ENCODE results near the gene PDE3B. TPM values are rescaled to one million over a fixed set of nuclear protein-coding genes. Genes with fewer than 3 reads are reported as not detected.

Gene PDE3B
- total and polyA plus RNA-seq, 9 of the 15 experiments (the other 6 are each of a cell fraction or from before 2014, with no cell fraction given): 2.3 to 22.5 (median 12.2) TPM

GRCh38 chr11:14656536-14657457 is 13.2 kb downstream of the PDE3B start (continued):
- TF ChIP-seq ZNF318 (IDR thresholded peaks at IDR 0.05; ENCODE audit: borderline replicate concordance in 1 of 2, low read depth in 1 of 2): no peak
- no peak for TF ChIP-seq SPI1 (IDR thresholded peaks at IDR 0.05; ENCODE audit: borderline replicate concordance, low read depth, low read length)
- peak; percentile 92 for TF ChIP-seq FOSL1 (tag; conservative IDR thresholded peaks at IDR 0.05)
- no peak for TF ChIP-seq PBX2 (CRISPR knock-in tag; IDR thresholded peaks at IDR 0.05; ENCODE audit: low read depth)
- peak; percentile 96 for TF ChIP-seq PBX2 (tag; conservative IDR thresholded peaks at IDR 0.05; ENCODE audit: low read depth)
- no peak for TF ChIP-seq LCOR (CRISPR knock-in tag; IDR thresholded peaks at IDR 0.05)
- no peak for TF ChIP-seq COPS2 (conservative IDR thresholded peaks at IDR 0.05)
- peak; percentile 9; the same call in 1 of the 2 replicates for TF ChIP-seq BHLHE40 (IDR thresholded peaks at IDR 0.05; ENCODE audit: low read length)
- TF ChIP-seq MCM7 (IDR thresholded peaks at IDR 0.05): no peak
- peak; percentile 48; the same call in 1 of the 2 replicates for TF ChIP-seq MTA3 (IDR thresholded peaks at IDR 0.05; ENCODE audit: borderline replicate concordance)
- 0 out of 2 replicates have a peak, but pooled peaks have one; percentile 71 for TF ChIP-seq ZNF445 (CRISPR knock-in tag; IDR thresholded peaks at IDR 0.05; ENCODE audit: low read depth)
- TF ChIP-seq ZNF133 (CRISPR knock-in tag; IDR thresholded peaks at IDR 0.05): no peak
- no peak for TF ChIP-seq SRSF9 (IDR thresholded peaks at IDR 0.05; ENCODE audit: borderline replicate concordance, low read depth, low read length)
- no peak for TF ChIP-seq POLR2H (tag; IDR thresholded peaks at IDR 0.05; ENCODE audit: low read depth)
- peak; percentile 79; the same call in 1 of the 2 replicates for TF ChIP-seq HDAC2 (IDR thresholded peaks at IDR 0.05)
- TF ChIP-seq NCOA1 (IDR thresholded peaks at IDR 0.05; ENCODE audit: low read depth): peak; percentile 68; the same call in 1 of the 2 replicates
- TF ChIP-seq PML (IDR thresholded peaks at IDR 0.05; ENCODE audit: low read length): peak; percentile 81
- TF ChIP-seq TSC22D4 (tag; IDR thresholded peaks at IDR 0.05): no peak

Data from K562 (cell line).